ENCODE measurements around the gene CBR3.

- TF ChIP-seq, protein P1, sequence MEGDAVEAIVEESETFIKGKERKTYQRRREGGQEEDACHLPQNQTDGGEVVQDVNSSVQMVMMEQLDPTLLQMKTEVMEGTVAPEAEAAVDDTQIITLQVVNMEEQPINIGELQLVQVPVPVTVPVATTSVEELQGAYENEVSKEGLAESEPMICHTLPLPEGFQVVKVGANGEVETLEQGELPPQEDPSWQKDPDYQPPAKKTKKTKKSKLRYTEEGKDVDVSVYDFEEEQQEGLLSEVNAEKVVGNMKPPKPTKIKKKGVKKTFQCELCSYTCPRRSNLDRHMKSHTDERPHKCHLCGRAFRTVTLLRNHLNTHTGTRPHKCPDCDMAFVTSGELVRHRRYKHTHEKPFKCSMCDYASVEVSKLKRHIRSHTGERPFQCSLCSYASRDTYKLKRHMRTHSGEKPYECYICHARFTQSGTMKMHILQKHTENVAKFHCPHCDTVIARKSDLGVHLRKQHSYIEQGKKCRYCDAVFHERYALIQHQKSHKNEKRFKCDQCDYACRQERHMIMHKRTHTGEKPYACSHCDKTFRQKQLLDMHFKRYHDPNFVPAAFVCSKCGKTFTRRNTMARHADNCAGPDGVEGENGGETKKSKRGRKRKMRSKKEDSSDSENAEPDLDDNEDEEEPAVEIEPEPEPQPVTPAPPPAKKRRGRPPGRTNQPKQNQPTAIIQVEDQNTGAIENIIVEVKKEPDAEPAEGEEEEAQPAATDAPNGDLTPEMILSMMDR (IDR thresholded peaks at IDR 0.05 in 4 of 5, conservative IDR thresholded peaks at IDR 0.05 in 1 of 5), result no peak
- peak; percentile 53 to 67 for TF ChIP-seq POLR2A (IDR thresholded peaks at IDR 0.05)
Measured at GRCh38 chr21:36156815-36157670, 22.2 kb downstream of the CBR3 start, which contains the start of gene DOP1B.
